ENCODE data around the gene ZNF142. TPM values are rescaled to one million over a fixed set of nuclear protein-coding genes. Genes with fewer than 3 reads are reported as not detected.

ZNF142 gene
- polyA plus RNA-seq (2013) = 16.4 TPM

GRCh38 chr2:218659258-218659987 lies at the start of gene ZNF142, which contains the start of gene BCS1L:
Gene ZNF142, minus strand, starts transcription at chr2:218659623. Its CDS starts 3,194 bp downstream, at chr2:218656429.
Gene BCS1L, plus strand, starts transcription at chr2:218659683. Its CDS starts 1,305 bp downstream, at chr2:218660988.
- CTCF ChIA-PET = interaction anchor here (0.9 to 8.7 kb wide), 10 partner anchors 8 to 193 kb away, joined by 3 to 75 read pairs (median 8); partner anchors contain the start of genes RNF25, STK36 and TTLL4
- POLR2A ChIA-PET = interaction anchor here (0.9 kb wide), 1 partner anchor 13 kb away, joined by 3 read pairs; no protein-coding TSS in a partner anchor
- Histone ChIP-seq H3K36me3 (ENCODE audit: control insufficient read depth in 4 of 4, insufficient read depth in 4 of 4, low read length in 3 of 4) (peaks cover 11 to 69% (median 50%) of the 10 kb centered on the region in 4 experiments), H3K27ac (ENCODE audit: insufficient read depth in 1 of 2, low read depth in 1 of 2, low read length in 2 of 2, poor library complexity in 1 of 2, severe bottlenecking in 2 of 2) (peak within 1 kb of the TSS; percentile 18 to 60), H3K4me3 (ENCODE audit: control insufficient read depth in 1 of 7, extremely low read depth in 1 of 7, insufficient read depth in 4 of 7, low read depth in 2 of 7, low read length in 6 of 7) (peak within 1 kb of the TSS; percentile 81 to 96 (median 90)), H3K4me1 (ENCODE audit: control extremely low read depth in 1 of 4, control insufficient read depth in 4 of 4, insufficient read depth in 4 of 4, low read length in 3 of 4) (peaks cover 6 to 19% (median 17%) of the 10 kb centered on the region in 4 experiments), H3K27me3 (replicated peaks in 2 of 5; ENCODE audit: control insufficient read depth in 4 of 5, insufficient read depth in 5 of 5, low read length in 4 of 5) (no peaks in the 10 kb centered on the region), H3K9me3 (ENCODE audit: control extremely low read depth in 1 of 5, control insufficient read depth in 4 of 5, insufficient read depth in 2 of 5, low read depth in 1 of 5, low read length in 4 of 5) (no peaks in the 10 kb centered on the region)
- peak; percentile 94 to 95 (median 95) for DNase-seq
- 0% methylated on average over 41 of the region's 49 CpGs for WGBS (ENCODE audit: insufficient coverage)

GRCh38 chr2:218708086-218708485 lies 48.7 kb upstream of the ZNF142 start:
- CTCF ChIA-PET = interaction anchor here (0.6 to 2.1 kb wide), 6 partner anchors 10 to 115 kb away, joined by 3 to 6 read pairs (median 4); no protein-coding TSS in a partner anchor
- no peaks in the 10 kb centered on the region for H3K27me3 ChIP-seq (replicated peaks in 2 of 5; ENCODE audit: control insufficient read depth in 4 of 5, insufficient read depth in 5 of 5, low read length in 4 of 5)
- H3K36me3 ChIP-seq (ENCODE audit: control insufficient read depth in 4 of 4, insufficient read depth in 4 of 4, low read length in 3 of 4) = no peaks in the 10 kb centered on the region
- POLR2A ChIA-PET = interaction anchor here (0.6 to 0.7 kb wide), 2 partner anchors 100 to 416 kb away, joined by 3 read pairs; no protein-coding TSS in a partner anchor
- H3K4me1 ChIP-seq (ENCODE audit: control extremely low read depth in 1 of 4, control insufficient read depth in 4 of 4, insufficient read depth in 4 of 4, low read length in 3 of 4) = peaks cover 8 to 16% (median 12%) of the 10 kb centered on the region in 4 experiments
- DNase-seq = no peak
- H3K4me3 ChIP-seq (ENCODE audit: control insufficient read depth in 1 of 7, extremely low read depth in 1 of 7, insufficient read depth in 4 of 7, low read depth in 2 of 7, low read length in 6 of 7) = no peak overlapping the region
- H3K27ac ChIP-seq (ENCODE audit: insufficient read depth in 1 of 2, low read depth in 1 of 2, low read length in 2 of 2, poor library complexity in 1 of 2, severe bottlenecking in 2 of 2) = no peak overlapping the region
- peaks cover 0 to 2% (median 0%) of the 10 kb centered on the region in 5 experiments for H3K9me3 ChIP-seq (ENCODE audit: control extremely low read depth in 1 of 5, control insufficient read depth in 4 of 5, insufficient read depth in 2 of 5, low read depth in 1 of 5, low read length in 4 of 5)
- WGBS (ENCODE audit: insufficient coverage) = 100% methylated on average over 3 of the region's 4 CpGs

DNA sequence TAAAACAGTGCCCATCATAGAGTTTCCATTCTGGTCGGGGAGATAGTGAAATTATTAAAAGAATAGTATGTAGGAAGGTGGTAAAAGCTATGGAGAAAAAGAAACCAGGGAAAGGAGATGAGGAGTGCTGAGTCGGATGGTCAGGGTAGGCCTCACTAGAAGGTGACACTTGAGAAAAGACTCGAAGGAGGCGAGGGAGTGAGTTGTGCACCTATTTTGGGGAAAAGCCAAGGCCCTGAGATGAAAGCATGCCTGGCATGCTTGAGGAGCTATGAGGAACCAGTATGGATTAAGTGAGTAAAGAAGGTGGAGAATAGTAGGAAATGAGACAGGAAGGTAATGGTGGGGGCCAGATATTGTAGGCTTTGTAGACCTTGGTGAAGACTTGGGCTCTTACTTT lies 43.9 kb upstream of the ZNF142 start:
- Histone ChIP-seq H3K4me3 (ENCODE audit: control insufficient read depth in 1 of 7, extremely low read depth in 1 of 7, insufficient read depth in 4 of 7, low read depth in 2 of 7, low read length in 6 of 7) (no peak overlapping the region), H3K9me3 (ENCODE audit: control extremely low read depth in 1 of 5, control insufficient read depth in 4 of 5, insufficient read depth in 2 of 5, low read depth in 1 of 5, low read length in 4 of 5) (peaks cover 0 to 2% (median 0%) of the 10 kb centered on the region in 5 experiments), H3K27me3 (replicated peaks in 2 of 5; ENCODE audit: control insufficient read depth in 4 of 5, insufficient read depth in 5 of 5, low read length in 4 of 5) (no peaks in the 10 kb centered on the region), H3K36me3 (ENCODE audit: control insufficient read depth in 4 of 4, insufficient read depth in 4 of 4, low read length in 3 of 4) (peaks cover 0 to 7% (median 3%) of the 10 kb centered on the region in 4 experiments), H3K4me1 (ENCODE audit: control extremely low read depth in 1 of 4, control insufficient read depth in 4 of 4, insufficient read depth in 4 of 4, low read length in 3 of 4) (no peaks in the 10 kb centered on the region), H3K27ac (ENCODE audit: insufficient read depth in 1 of 2, low read depth in 1 of 2, low read length in 2 of 2, poor library complexity in 1 of 2, severe bottlenecking in 2 of 2) (no peak overlapping the region)
- CTCF ChIA-PET = interaction anchor here (1.7 to 2.3 kb wide), 2 partner anchors 8 to 16 kb away, joined by 6 read pairs; no protein-coding TSS in a partner anchor
- 100% methylated on average over 4 of the region's 4 CpGs for WGBS (ENCODE audit: insufficient coverage)
- DNase-seq = no peak
- POLR2A ChIA-PET = no interaction called here

DNA sequence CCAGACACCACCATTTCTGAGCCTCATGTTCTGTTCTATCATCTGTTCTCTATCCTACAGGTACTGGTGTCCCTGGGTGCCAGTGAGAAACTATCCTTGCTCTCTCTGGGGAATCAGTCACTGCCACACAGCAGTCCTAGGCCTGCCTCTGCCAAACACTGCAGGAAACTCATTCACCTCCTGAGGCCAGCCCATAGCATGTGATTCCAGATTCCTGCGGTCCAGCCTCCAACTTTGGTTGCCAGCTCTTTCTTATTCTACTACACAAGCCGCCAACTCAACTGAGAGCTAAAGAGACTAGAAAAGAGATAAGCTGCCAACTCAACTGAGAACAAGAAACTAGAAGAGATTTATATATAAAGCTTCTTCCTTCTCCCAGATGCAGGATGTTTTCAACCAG lies 42.4 kb upstream of the ZNF142 start:
- H3K27ac ChIP-seq (ENCODE audit: insufficient read depth in 1 of 2, low read depth in 1 of 2, low read length in 2 of 2, poor library complexity in 1 of 2, severe bottlenecking in 2 of 2) = no peak overlapping the region
- CTCF ChIA-PET = interaction anchor here (1.7 to 2.3 kb wide), 2 partner anchors 10 to 14 kb away, joined by 6 read pairs; no protein-coding TSS in a partner anchor

DNA sequence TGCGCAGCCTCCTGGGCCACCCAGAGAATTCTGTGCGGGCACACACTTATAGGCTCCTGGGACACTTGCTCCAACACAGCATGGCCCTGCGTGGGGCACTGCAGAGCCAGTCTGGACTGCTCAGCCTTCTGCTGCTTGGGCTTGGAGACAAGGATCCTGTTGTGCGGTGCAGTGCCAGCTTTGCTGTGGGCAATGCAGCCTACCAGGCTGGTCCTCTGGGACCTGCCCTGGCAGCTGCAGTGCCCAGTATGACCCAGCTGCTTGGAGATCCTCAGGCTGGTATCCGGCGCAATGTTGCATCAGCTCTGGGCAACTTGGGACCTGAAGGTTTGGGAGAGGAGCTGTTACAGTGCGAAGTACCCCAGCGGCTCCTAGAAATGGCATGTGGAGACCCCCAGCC lies 39.5 kb upstream of the ZNF142 start:
- Histone ChIP-seq H3K27me3 (replicated peaks in 2 of 5; ENCODE audit: control insufficient read depth in 4 of 5, insufficient read depth in 5 of 5, low read length in 4 of 5) (no peaks in the 10 kb centered on the region), H3K4me3 (ENCODE audit: control insufficient read depth in 1 of 7, extremely low read depth in 1 of 7, insufficient read depth in 4 of 7, low read depth in 2 of 7, low read length in 6 of 7) (no peak overlapping the region), H3K36me3 (ENCODE audit: control insufficient read depth in 4 of 4, insufficient read depth in 4 of 4, low read length in 3 of 4) (peaks cover 4 to 26% (median 8%) of the 10 kb centered on the region in 4 experiments), H3K4me1 (ENCODE audit: control extremely low read depth in 1 of 4, control insufficient read depth in 4 of 4, insufficient read depth in 4 of 4, low read length in 3 of 4) (no peaks in the 10 kb centered on the region), H3K27ac (ENCODE audit: insufficient read depth in 1 of 2, low read depth in 1 of 2, low read length in 2 of 2, poor library complexity in 1 of 2, severe bottlenecking in 2 of 2) (no peak overlapping the region), H3K9me3 (ENCODE audit: control extremely low read depth in 1 of 5, control insufficient read depth in 4 of 5, insufficient read depth in 2 of 5, low read depth in 1 of 5, low read length in 4 of 5) (no peaks in the 10 kb centered on the region)
- no peak for DNase-seq
- ChIA-PET POLR2A (no interaction called here), CTCF (interaction anchor here (1.0 to 1.7 kb wide), 4 partner anchors 9 to 12 kb away, joined by 3 to 6 read pairs (median 4); partner anchors contain the start of gene TTLL4)
- 96% methylated on average over 7 of the region's 8 CpGs for WGBS (ENCODE audit: insufficient coverage)

More for the DNA sequence above, 42.4 kb upstream of the ZNF142 start:
- Histone ChIP-seq H3K36me3 (ENCODE audit: control insufficient read depth in 4 of 4, insufficient read depth in 4 of 4, low read length in 3 of 4) (peaks cover 0 to 12% (median 4%) of the 10 kb centered on the region in 4 experiments), H3K9me3 (ENCODE audit: control extremely low read depth in 1 of 5, control insufficient read depth in 4 of 5, insufficient read depth in 2 of 5, low read depth in 1 of 5, low read length in 4 of 5) (no peaks in the 10 kb centered on the region), H3K4me3 (ENCODE audit: control insufficient read depth in 1 of 7, extremely low read depth in 1 of 7, insufficient read depth in 4 of 7, low read depth in 2 of 7, low read length in 6 of 7) (no peak overlapping the region), H3K27me3 (replicated peaks in 2 of 5; ENCODE audit: control insufficient read depth in 4 of 5, insufficient read depth in 5 of 5, low read length in 4 of 5) (no peaks in the 10 kb centered on the region), H3K4me1 (ENCODE audit: control extremely low read depth in 1 of 4, control insufficient read depth in 4 of 4, insufficient read depth in 4 of 4, low read length in 3 of 4) (no peaks in the 10 kb centered on the region)
- no peak for DNase-seq
- POLR2A ChIA-PET = no interaction called here
- no CpG with 5 or more reads among the region's 2 CpGs for WGBS (ENCODE audit: insufficient coverage)

- DNase-seq = no peak
- Histone ChIP-seq H3K9me3 (ENCODE audit: control extremely low read depth in 1 of 5, control insufficient read depth in 4 of 5, insufficient read depth in 2 of 5, low read depth in 1 of 5, low read length in 4 of 5) (no peaks in the 10 kb centered on the region), H3K36me3 (ENCODE audit: control insufficient read depth in 4 of 4, insufficient read depth in 4 of 4, low read length in 3 of 4) (peaks cover 8 to 53% (median 20%) of the 10 kb centered on the region in 4 experiments), H3K27ac (ENCODE audit: insufficient read depth in 1 of 2, low read depth in 1 of 2, low read length in 2 of 2, poor library complexity in 1 of 2, severe bottlenecking in 2 of 2) (no peak overlapping the region), H3K27me3 (replicated peaks in 2 of 5; ENCODE audit: control insufficient read depth in 4 of 5, insufficient read depth in 5 of 5, low read length in 4 of 5) (no peaks in the 10 kb centered on the region), H3K4me3 (ENCODE audit: control insufficient read depth in 1 of 7, extremely low read depth in 1 of 7, insufficient read depth in 4 of 7, low read depth in 2 of 7, low read length in 6 of 7) (no peak overlapping the region), H3K4me1 (ENCODE audit: control extremely low read depth in 1 of 4, control insufficient read depth in 4 of 4, insufficient read depth in 4 of 4, low read length in 3 of 4) (no peaks in the 10 kb centered on the region)
- ChIA-PET POLR2A (no interaction called here), CTCF (no interaction called here)
- 100% methylated on average over 3 of the region's 3 CpGs for WGBS (ENCODE audit: insufficient coverage)
Observed at GRCh38 chr2:218694405-218695145, 35.2 kb upstream of the ZNF142 start.

All from common myeloid progenitor, CD34-positive (primary cell).